Activated T-cell treated with anti-CD3 and anti-CD28 coated beads, Interleukin-2, amount 50 U/mL, for 24 hours (primary cell): ENCODE measurements around the gene ICAM1.
"Not testable (repeated sequence)": the region's sequence is repeated elsewhere in the genome, so short reads cannot be mapped to it uniquely, and the experiment has no call there.

Experiments used
- DNase-seq: peaks from one replicate; pipeline ENCODE4 v3.0.0-alpha.2; 2020
- H3K27ac Mint-ChIP-seq: 2 replicates; pipeline ENCODE4 v1.8.0; 2020; ENCODE audit warnings: mild to moderate bottlenecking, mixed read lengths
- H3K27me3 Mint-ChIP-seq: 2 replicates; pipeline ENCODE4 v1.8.0; 2020; ENCODE audit warnings: mixed read lengths
- H3K36me3 Mint-ChIP-seq: 2 replicates; pipeline ENCODE4 v1.8.0; 2020; ENCODE audit warnings: low read depth, mixed read lengths
- H3K4me1 Mint-ChIP-seq: 2 replicates; pipeline ENCODE4 v1.8.0; 2020; ENCODE audit warnings: low read depth, mixed read lengths
- H3K4me3 Mint-ChIP-seq: 2 replicates; pipeline ENCODE4 v1.8.0; 2020; ENCODE audit warnings: mild to moderate bottlenecking, moderate library complexity, mixed read lengths
- H3K9me3 Mint-ChIP-seq: 2 replicates; pipeline ENCODE4 v1.8.0; 2020; ENCODE audit warnings: mixed read lengths

Gene ICAM1

DNA sequence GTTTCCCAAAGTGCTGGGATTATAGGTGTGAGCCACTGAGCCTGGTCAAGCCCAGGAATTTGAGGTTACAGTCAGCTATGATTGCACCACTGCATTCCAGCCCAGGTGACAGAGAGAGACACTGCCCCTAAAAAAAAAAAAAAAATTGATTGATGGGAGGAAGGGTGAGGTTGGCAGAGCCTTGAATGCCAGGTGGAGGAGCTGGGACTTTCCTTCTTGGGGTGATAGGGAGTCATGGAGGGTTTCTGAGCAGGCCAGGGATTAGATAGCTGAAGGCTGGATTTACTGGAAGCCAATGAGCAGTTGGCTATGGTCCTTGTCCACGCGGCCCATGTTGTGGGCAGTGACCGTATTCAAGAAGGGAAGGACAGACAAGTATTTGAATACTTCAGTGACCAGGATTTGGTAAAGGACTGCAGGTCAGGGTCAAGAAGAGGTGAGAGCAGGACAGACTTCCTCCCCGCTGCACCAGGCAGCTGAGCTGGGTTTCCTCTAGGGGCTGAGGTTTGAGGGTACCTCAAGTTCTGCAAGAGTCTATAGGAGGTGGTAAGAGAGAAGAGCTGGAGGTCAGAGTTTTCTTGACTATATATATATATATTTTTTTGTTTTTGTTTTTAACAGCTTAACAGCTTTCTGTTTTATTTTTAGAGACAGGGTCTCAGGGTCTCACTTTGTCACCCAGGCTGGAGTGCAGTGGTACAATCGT lies 9.0 kb downstream of the ICAM1 start:
- Mint-ChIP-seq H3K27ac (peak overlapping the region; percentile 31), H3K4me1 (peaks cover 19% of the 10 kb centered on the region), H3K36me3 (peaks cover 73% of the 10 kb centered on the region), H3K27me3 (no peaks in the 10 kb centered on the region), H3K9me3 (no peaks in the 10 kb centered on the region), H3K4me3 (no peak overlapping the region)
- DNase-seq: no peak

DNA sequence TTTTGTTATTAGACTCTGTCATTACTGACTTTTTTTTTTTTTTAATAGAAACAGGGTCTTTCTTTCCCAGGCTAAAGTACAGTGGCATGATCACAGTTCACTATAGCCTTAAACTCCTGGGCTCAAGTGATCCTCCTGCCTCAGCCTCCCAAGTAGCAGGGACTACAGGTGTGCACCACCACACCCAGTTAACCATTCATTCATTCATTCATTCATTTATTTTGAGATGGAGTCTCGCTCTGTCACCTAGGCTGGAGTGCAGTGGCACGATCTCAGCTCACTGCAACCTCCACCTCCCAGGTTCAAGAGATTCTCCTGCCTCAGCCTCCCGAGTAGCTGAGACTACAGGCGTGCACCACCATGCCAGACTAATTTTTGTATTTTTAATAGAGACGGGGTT lies 11.1 kb downstream of the ICAM1 start:
- not testable (repeated sequence) for DNase-seq, H3K9me3 Mint-ChIP-seq, H3K27ac Mint-ChIP-seq, H3K4me3 Mint-ChIP-seq, H3K27me3 Mint-ChIP-seq
- peaks cover 35% of the 10 kb centered on the region for H3K4me1 Mint-ChIP-seq
- H3K36me3 Mint-ChIP-seq: peaks cover 79% of the 10 kb centered on the region

DNA sequence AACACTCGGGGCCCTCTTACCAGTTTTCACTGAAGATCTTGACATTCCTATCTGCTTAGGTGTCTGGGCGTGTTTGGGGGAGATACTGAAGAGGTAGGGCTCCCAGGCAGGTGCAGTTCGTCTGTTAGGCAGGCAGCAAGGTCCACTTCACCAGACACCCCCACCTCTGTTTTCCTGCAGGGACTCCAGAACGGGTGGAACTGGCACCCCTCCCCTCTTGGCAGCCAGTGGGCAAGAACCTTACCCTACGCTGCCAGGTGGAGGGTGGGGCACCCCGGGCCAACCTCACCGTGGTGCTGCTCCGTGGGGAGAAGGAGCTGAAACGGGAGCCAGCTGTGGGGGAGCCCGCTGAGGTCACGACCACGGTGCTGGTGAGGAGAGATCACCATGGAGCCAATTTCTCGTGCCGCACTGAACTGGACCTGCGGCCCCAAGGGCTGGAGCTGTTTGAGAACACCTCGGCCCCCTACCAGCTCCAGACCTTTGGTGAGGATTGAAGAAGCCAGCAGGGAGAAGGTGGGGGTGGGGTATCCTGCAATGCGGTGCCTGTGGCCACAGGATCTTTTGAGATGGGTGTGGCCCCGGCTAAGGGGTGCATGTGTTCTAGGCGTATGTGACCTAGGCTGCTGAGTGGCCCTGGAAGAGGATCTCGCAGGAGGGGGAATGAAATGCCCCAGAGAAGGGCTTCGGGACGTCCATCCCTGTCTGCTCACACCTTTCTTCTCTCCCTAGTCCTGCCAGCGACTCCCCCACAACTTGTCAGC lies 12.6 kb downstream of the ICAM1 start:
- no peak overlapping the region for H3K4me3 Mint-ChIP-seq
- H3K36me3 Mint-ChIP-seq: peaks cover 65% of the 10 kb centered on the region
- peaks cover 16% of the 10 kb centered on the region for H3K27me3 Mint-ChIP-seq
- peaks cover 39% of the 10 kb centered on the region for H3K4me1 Mint-ChIP-seq
- H3K9me3 Mint-ChIP-seq: no peaks in the 10 kb centered on the region
- no peak overlapping the region for H3K27ac Mint-ChIP-seq
- DNase-seq: no peak

DNA sequence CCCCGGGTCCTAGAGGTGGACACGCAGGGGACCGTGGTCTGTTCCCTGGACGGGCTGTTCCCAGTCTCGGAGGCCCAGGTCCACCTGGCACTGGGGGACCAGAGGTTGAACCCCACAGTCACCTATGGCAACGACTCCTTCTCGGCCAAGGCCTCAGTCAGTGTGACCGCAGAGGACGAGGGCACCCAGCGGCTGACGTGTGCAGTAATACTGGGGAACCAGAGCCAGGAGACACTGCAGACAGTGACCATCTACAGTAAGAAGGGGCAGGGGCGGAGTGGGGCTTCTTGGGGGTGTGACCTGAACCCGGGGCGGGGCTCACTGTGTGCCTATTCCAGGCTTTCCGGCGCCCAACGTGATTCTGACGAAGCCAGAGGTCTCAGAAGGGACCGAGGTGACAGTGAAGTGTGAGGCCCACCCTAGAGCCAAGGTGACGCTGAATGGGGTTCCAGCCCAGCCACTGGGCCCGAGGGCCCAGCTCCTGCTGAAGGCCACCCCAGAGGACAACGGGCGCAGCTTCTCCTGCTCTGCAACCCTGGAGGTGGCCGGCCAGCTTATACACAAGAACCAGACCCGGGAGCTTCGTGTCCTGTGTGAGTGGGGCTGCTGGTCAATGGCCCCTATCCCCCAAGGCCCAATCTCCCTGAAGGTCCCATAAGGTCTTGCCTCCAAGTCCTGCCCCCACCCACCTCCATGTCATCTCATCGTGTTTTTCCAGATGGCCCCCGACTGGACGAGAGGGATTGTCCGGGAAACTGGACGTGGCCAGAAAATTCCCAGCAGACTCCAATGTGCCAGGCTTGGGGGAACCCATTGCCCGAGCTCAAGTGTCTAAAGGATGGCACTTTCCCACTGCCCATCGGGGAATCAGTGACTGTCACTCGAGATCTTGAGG lies 13.4 kb downstream of the ICAM1 start:
- no peak for DNase-seq
- Mint-ChIP-seq H3K27me3 (peaks cover 24% of the 10 kb centered on the region), H3K27ac (no peak overlapping the region), H3K4me1 (peaks cover 43% of the 10 kb centered on the region), H3K9me3 (no peaks in the 10 kb centered on the region), H3K4me3 (no peak overlapping the region), H3K36me3 (peaks cover 57% of the 10 kb centered on the region)

DNA sequence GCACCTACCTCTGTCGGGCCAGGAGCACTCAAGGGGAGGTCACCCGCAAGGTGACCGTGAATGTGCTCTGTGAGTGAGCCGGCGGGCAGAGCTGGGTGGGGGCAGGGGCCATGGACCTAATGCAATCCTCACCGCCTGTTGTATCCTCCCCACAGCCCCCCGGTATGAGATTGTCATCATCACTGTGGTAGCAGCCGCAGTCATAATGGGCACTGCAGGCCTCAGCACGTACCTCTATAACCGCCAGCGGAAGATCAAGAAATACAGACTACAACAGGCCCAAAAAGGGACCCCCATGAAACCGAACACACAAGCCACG lies 14.0 kb downstream of the ICAM1 start:
- Mint-ChIP-seq H3K27me3 (peaks cover 28% of the 10 kb centered on the region), H3K4me3 (no peak overlapping the region), H3K4me1 (peaks cover 43% of the 10 kb centered on the region), H3K27ac (no peak overlapping the region), H3K9me3 (no peaks in the 10 kb centered on the region), H3K36me3 (peaks cover 51% of the 10 kb centered on the region)
- no peak for DNase-seq

DNA sequence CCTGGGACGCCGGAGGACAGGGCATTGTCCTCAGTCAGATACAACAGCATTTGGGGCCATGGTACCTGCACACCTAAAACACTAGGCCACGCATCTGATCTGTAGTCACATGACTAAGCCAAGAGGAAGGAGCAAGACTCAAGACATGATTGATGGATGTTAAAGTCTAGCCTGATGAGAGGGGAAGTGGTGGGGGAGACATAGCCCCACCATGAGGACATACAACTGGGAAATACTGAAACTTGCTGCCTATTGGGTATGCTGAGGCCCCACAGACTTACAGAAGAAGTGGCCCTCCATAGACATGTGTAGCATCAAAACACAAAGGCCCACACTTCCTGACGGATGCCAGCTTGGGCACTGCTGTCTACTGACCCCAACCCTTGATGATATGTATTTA lies 14.5 kb downstream of the ICAM1 start:
- no peak overlapping the region for H3K27ac Mint-ChIP-seq

DNA sequence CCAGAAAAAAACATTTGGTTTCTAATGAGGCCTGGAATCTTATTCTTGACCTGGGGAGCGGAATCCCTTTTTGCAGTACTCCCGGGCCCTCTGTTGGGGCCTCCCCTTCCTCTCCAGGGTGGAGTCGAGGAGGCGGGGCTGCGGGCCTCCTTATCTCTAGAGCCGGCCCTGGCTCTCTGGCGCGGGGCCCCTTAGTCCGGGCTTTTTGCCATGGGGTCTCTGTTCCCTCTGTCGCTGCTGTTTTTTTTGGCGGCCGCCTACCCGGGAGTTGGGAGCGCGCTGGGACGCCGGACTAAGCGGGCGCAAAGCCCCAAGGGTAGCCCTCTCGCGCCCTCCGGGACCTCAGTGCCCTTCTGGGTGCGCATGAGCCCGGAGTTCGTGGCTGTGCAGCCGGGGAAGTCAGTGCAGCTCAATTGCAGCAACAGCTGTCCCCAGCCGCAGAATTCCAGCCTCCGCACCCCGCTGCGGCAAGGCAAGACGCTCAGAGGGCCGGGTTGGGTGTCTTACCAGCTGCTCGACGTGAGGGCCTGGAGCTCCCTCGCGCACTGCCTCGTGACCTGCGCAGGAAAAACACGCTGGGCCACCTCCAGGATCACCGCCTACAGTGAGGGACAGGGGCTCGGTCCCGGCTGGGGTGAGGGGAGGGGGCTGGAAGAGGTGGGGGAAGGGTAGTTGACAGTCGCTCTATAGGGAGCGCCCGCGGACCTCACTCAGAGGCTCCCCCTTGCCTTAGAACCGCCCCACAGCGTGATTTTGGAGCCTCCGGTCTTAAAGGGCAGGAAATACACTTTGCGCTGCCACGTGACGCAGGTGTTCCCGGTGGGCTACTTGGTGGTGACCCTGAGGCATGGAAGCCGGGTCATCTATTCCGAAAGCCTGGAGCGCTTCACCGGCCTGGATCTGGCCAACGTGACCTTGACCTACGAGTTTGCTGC lies 16.1 kb downstream of the ICAM1 start, which contains the start of gene ICAM4:
TSS of gene ICAM4 (plus strand) at position 153 of the 935 bp plus-strand sequence. CDS start at position 211, 58 bp downstream.
- H3K27ac Mint-ChIP-seq: peak within 1 kb of the TSS; percentile 18
- no peaks in the 10 kb centered on the region for H3K9me3 Mint-ChIP-seq
- peaks cover 50% of the 10 kb centered on the region for H3K27me3 Mint-ChIP-seq
- H3K4me1 Mint-ChIP-seq: peaks cover 62% of the 10 kb centered on the region
- peaks cover 37% of the 10 kb centered on the region for H3K36me3 Mint-ChIP-seq
- peak; percentile 61 for DNase-seq
- no peak within 1 kb of the TSS for H3K4me3 Mint-ChIP-seq

More for the DNA sequence above, 14.5 kb downstream of the ICAM1 start:
- DNase-seq: no peak
- Mint-ChIP-seq H3K4me1 (peaks cover 47% of the 10 kb centered on the region), H3K4me3 (no peak overlapping the region), H3K27me3 (peaks cover 33% of the 10 kb centered on the region), H3K36me3 (peaks cover 48% of the 10 kb centered on the region), H3K9me3 (no peaks in the 10 kb centered on the region)

DNA sequence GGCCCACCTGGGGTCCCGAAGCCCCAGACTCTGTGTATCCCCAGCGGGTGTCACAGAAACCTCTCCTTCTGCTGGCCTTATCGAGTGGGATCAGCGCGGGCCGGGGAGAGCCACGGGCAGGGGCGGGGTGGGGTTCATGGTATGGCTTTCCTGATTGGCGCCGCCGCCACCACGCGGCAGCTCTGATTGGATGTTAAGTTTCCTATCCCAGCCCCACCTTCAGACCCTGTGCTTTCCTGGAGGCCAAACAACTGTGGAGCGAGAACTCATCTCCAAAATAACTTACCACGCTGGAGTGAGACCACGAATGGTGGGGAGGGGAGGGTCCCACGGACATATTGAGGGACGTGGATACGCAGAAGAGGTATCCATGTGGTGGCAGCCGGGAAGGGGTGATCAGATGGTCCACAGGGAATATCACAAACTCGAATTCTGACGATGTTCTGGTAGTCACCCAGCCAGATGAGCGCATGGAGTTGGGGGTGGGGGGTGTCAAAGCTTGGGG lies 17.8 kb downstream of the ICAM1 start:
- peaks cover 28% of the 10 kb centered on the region for H3K36me3 Mint-ChIP-seq
- H3K9me3 Mint-ChIP-seq: no peaks in the 10 kb centered on the region
- DNase-seq: peak; percentile 65
- peak overlapping the region; percentile 75 for H3K27ac Mint-ChIP-seq
- H3K27me3 Mint-ChIP-seq: peaks cover 66% of the 10 kb centered on the region
- peaks cover 77% of the 10 kb centered on the region for H3K4me1 Mint-ChIP-seq
- peak overlapping the region; percentile 70 for H3K4me3 Mint-ChIP-seq

DNA sequence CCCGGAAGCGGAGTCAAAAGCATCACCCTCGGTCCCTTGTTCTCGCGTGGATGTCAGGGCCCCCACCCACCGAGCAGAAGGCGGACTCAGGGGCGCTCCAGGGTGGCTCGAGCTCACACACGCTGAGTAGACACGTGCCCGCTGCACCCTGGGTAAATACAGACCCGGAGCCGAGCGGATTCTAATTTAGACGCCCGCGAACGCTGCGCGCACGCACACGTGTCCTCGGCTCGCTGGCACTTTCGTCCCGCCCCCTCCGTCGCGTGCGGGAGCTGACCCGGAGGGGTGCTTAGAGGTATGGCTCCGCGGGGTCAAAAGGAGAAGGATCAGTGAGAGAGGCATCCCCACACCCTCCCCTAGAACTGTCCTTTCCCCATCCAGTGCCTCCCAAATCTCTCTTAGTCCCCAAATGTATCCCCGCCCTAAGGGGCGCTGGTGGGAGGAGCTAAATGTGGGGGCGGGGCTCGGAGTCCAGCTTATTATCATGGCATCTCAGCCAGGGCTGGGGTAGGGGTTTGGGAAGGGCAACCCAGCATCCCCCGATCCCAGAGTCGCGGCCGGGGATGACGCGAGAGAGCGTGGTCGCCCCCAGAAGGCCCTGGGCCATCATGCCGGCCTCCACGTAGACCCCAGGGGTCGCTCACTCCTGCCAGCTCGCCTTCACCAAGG lies 18.4 kb downstream of the ICAM1 start:
- Mint-ChIP-seq H3K27ac (peak overlapping the region; percentile 75), H3K36me3 (peaks cover 22% of the 10 kb centered on the region), H3K27me3 (peaks cover 72% of the 10 kb centered on the region), H3K4me1 (peaks cover 79% of the 10 kb centered on the region), H3K4me3 (peak overlapping the region; percentile 70), H3K9me3 (no peaks in the 10 kb centered on the region)
- peak; percentile 82 for DNase-seq

DNA sequence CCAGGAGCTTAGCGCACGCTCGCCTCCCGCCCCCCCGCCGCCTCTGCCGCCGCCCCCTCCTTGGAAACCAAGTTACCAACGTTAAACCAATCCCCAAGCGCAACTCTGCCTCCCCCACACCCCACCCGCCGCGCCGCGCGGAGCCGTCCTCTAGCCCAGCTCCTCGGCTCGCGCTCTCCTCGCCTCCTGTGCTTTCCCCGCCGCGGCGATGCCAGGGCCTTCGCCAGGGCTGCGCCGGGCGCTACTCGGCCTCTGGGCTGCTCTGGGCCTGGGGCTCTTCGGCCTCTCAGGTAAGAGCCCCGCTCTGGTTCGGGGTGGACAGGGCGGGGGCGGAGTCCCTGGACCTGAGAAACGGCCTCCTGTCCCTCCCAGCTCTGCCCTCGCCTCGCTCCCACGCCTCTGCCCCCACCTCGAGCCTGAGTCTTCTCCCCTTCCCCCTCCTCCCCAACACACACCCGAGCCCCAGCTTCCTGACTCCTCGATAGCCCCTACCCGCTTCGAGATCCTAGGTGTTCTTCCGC lies 19.0 kb downstream of the ICAM1 start, which contains the start of gene ICAM5:
TSS of gene ICAM5 (plus strand) at position 117 of the 521 bp plus-strand sequence. CDS start at position 209, 92 bp downstream.
- H3K4me1 Mint-ChIP-seq: peaks cover 83% of the 10 kb centered on the region
- no peak for DNase-seq
- H3K27me3 Mint-ChIP-seq: peaks cover 78% of the 10 kb centered on the region
- H3K36me3 Mint-ChIP-seq: peaks cover 16% of the 10 kb centered on the region
- peak within 1 kb of the TSS; percentile 70 for H3K4me3 Mint-ChIP-seq
- H3K27ac Mint-ChIP-seq: peak within 1 kb of the TSS; percentile 75
- no peaks in the 10 kb centered on the region for H3K9me3 Mint-ChIP-seq

DNA sequence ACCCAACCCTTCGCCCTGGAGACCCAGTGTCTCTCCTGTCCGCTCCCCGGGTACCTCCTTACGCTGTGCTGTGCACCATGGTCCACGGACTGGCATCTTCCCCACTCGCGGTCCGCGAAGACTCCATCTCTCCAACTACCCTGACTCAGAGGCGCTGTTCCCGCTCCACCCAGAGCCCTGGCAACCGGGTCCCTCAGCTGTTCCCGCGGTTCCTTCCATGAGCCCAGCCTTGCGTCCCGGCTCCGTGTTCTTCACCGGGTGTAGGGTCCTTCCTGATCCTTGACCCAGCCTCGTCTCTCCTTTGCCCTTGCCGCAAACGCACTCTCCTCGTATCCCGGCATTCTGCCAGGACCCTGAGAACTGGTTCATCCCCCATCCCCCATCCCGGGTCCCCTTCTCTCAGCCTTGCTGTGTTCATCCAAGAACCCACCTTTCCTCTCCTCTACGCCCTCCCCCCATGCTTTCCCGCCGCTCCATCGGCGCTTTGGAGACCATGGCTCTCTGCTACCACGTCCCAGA lies 19.5 kb downstream of the ICAM1 start:
- Mint-ChIP-seq H3K27ac (peak overlapping the region; percentile 71), H3K4me3 (peak overlapping the region; percentile 70), H3K4me1 (peaks cover 83% of the 10 kb centered on the region), H3K9me3 (no peaks in the 10 kb centered on the region), H3K36me3 (peaks cover 11% of the 10 kb centered on the region), H3K27me3 (peaks cover 83% of the 10 kb centered on the region)
- DNase-seq: peak; percentile 55

DNA sequence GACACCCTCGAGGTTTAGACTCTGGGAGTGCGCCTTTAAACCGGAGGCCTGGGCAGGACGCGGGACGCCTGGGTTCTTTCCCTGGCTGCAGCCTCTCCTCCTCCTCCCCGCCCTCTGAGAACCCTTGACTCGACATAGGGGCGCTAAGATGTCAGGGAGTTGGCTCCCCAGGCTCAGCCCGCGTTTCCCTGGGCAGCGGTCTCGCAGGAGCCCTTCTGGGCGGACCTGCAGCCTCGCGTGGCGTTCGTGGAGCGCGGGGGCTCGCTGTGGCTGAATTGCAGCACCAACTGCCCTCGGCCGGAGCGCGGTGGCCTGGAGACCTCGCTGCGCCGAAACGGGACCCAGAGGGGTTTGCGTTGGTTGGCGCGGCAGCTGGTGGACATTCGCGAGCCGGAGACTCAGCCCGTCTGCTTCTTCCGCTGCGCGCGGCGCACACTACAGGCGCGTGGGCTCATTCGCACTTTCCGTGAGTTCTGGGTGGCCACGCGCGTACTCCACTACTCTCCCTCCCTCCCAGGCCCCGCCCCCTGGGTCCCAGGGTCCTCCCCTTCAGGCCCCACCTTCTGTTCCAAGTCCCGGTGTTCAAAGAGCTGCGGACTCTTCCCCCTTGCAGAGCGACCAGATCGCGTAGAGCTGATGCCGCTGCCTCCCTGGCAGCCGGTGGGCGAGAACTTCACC lies 20.1 kb downstream of the ICAM1 start:
- peaks cover 5% of the 10 kb centered on the region for H3K36me3 Mint-ChIP-seq
- peaks cover 89% of the 10 kb centered on the region for H3K27me3 Mint-ChIP-seq
- peak overlapping the region; percentile 71 for H3K27ac Mint-ChIP-seq
- DNase-seq: peak; percentile 70
- H3K4me1 Mint-ChIP-seq: peaks cover 85% of the 10 kb centered on the region
- H3K4me3 Mint-ChIP-seq: peak overlapping the region; percentile 70
- no peaks in the 10 kb centered on the region for H3K9me3 Mint-ChIP-seq
